ENCODE data around the gene MAPK8IP1. TPM values are rescaled to one million over a fixed set of nuclear protein-coding genes. Genes with fewer than 3 reads are reported as not detected.

MAPK8IP1 gene
- total and polyA plus RNA-seq, 4 donors, result 0.78 to 2.7 (median 1.4) TPM

GRCh38 chr11:45917623-45918330, 32.3 kb downstream of the MAPK8IP1 start, which contains the start of gene PEX16:
Gene PEX16 (minus strand): TSS chr11:45917877. CDS start chr11:45917811, 66 bp downstream.
- Histone ChIP-seq H3K9ac (ENCODE audit: low read depth in 1 of 2, low read length in 2 of 2) (peak within 1 kb of the TSS; percentile 75 to 80), H3K9me3 (ENCODE audit: control insufficient read depth in 4 of 4, low read length in 3 of 4) (no peaks in the 10 kb centered on the region), H3K27me3 (ENCODE audit: control insufficient read depth in 4 of 4, insufficient read depth in 4 of 4, low read length in 3 of 4) (no peaks in the 10 kb centered on the region), H3K27ac (ENCODE audit: low read depth in 1 of 2, low read length in 2 of 2) (peak within 1 kb of the TSS; percentile 75 to 85), H3K4me3 (ENCODE audit: low read depth in 1 of 3, low read length in 3 of 3) (peak within 1 kb of the TSS; percentile 73 to 98 (median 87)), H3K4me1 (ENCODE audit: control insufficient read depth in 4 of 4, insufficient read depth in 4 of 4, low read length in 3 of 4) (peaks cover 16 to 62% (median 45%) of the 10 kb centered on the region in 4 donors), H3K36me3 (ENCODE audit: control insufficient read depth in 4 of 4, insufficient read depth in 3 of 4, low read depth in 1 of 4, low read length in 3 of 4) (peaks cover 3 to 14% (median 8%) of the 10 kb centered on the region in 4 donors)
- TF ChIP-seq YY1 (IDR thresholded peaks at IDR 0.05) (no peak), RAD21 (IDR thresholded peaks at IDR 0.05) (peak in 1 of 2 donors; percentile 36), TAF1 (conservative IDR thresholded peaks at IDR 0.05) (no peak), FOXA2 (IDR thresholded peaks at IDR 0.05) (no peak), HNF4G (IDR thresholded peaks at IDR 0.05) (no peak), EGR1 (IDR thresholded peaks at IDR 0.05; ENCODE audit: low read depth in 2 of 2) (peak in 1 of 2 donors; percentile 70), NR2F2 (IDR thresholded peaks at IDR 0.05) (peak; percentile 93), HNF4A (conservative IDR thresholded peaks at IDR 0.05) (peak; percentile 47 to 64), FOXA1 (IDR thresholded peaks at IDR 0.05) (peak; percentile 9), ATF3 (IDR thresholded peaks at IDR 0.05) (no peak), REST (IDR thresholded peaks at IDR 0.05) (peak; percentile 84), ZBTB33 (IDR thresholded peaks at IDR 0.05) (no peak), GABPA (IDR thresholded peaks at IDR 0.05 in 1 of 2, conservative IDR thresholded peaks at IDR 0.05 in 1 of 2) (peak; percentile 96 to 99), RXRA (IDR thresholded peaks at IDR 0.05) (peak; percentile 76 to 86), MAX (IDR thresholded peaks at IDR 0.05) (peak; percentile 77), JUND (IDR thresholded peaks at IDR 0.05) (peak; percentile 34 to 39), SP1 (IDR thresholded peaks at IDR 0.05) (peak; percentile 85)
- peak; percentile 89 for DNase-seq (ENCODE audit: low spot score)
- under 1% methylated on average over 45 of the region's 45 CpGs for WGBS
